OCI-M2 (cell line): ENCODE data around the gene GDA.

Experiments used
- DNase-seq: peaks from one replicate; lab custom pipeline; 2025; ENCODE audit not compliant: unreplicated experiment; lab: John Stamatoyannopoulos, UW

GDA gene

DNA sequence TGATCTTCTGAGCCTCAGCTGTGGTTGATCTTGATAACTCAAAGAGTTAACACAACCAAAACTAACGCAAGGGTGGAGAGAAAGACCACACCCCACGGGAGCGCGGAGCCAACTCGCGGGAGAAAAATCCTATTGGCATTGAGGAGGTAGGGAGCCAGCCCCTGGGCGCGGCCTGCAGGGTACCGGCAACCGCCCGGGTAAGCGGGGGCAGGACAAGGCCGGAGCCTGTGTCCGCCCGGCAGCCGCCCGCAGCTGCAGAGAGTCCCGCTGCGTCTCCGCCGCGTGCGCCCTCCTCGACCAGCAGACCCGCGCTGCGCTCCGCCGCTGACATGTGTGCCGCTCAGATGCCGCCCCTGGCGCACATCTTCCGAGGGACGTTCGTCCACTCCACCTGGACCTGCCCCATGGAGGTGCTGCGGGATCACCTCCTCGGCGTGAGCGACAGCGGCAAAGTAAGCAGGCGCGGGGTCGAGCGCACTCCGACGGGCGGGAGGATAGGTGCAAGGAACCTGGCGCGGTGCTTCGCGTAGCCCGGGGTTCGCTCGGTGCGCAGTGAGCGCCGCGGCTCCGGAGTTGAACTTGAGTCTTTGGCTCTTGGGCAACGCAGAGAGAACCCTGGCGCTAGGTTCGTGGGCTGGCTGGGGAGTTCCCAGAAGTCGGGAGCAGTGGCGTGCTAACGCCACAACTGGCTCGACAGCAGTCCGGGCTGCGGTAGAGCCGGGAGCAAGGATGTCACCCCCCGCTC is at the start of gene GDA:
Gene GDA, plus strand, starts transcription at position 210 of the 745 bp plus-strand sequence. Its CDS starts 120 bp downstream, at position 330.
- DNase-seq, result no peak

DNA sequence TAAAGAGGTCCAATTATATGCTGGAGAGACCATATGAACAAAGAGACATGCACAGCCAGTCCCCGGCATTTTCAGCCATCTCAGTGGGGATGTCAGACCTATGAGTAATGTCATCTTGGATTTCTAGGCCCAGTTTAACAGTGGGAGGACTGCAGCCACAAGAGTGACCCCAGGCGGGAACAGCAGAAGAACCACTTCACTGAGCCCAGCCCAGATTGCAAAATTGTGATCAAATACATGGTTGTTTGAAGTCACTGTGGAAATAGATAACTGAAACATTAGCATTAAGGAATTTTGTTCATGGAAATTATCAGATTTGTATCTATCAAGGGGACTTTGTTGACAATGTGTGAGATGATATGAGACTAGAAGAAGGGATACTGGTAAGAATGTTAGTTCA is 46.7 kb upstream of the GDA start:
- no peak for DNase-seq

DNA sequence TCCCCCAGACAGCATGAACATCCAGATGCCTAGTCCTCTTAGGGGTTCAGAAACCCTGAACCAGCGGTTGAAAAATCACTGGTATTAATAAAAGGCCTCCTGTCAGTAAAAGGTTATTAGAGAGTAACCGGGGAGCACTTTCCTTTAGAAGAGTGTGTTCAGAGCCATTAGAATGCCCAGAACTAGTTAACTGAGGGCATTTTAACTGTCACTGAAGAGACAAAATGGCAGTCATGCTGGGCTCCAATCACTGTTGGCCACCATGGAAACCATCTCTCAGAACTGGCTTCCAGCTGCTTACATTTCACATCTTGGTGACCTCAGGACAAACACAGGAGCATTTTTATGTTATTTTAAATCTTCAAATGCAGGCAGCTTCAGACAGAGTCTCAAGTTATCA is 36.2 kb upstream of the GDA start:
- DNase-seq, result no peak

DNA sequence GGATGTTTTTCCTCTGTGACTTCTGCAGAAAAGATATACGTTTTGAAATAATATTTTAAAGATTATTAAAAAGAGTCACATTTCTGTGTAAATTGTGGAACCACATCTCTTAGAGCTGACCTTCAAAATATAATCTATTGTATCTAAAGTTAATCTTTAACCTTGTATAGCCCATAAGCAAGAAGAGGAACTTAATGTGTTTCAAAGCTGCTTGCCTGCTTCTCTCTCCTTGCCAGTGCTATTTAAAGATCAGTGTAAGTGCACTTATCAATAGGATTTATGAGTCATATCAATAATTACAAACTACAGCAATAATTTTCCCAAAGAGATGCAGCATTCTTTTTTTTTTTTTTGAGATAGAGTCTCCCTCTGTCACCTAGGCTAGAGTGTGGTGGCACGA is 29.4 kb upstream of the GDA start:
- no peak for DNase-seq

DNA sequence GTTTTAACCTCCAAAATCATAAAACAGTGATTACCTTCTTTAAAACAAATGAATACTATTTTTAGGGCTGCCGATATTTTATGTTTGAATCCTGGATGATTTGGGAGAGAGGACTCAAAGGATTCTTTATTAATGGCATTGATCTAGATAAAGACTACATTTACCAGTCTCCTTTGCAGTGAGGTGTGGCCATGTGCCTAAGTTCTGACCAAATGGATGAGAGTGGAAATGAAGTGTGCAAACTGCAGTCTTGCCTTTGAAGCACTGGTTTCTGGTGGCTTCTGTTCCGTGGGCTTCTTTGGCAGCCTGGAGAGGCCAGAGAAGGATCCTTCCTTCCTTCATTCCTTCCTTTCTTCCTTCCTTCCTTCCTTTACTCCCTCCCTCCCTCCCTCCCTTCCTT is 24.3 kb upstream of the GDA start:
- DNase-seq, result no peak

DNA sequence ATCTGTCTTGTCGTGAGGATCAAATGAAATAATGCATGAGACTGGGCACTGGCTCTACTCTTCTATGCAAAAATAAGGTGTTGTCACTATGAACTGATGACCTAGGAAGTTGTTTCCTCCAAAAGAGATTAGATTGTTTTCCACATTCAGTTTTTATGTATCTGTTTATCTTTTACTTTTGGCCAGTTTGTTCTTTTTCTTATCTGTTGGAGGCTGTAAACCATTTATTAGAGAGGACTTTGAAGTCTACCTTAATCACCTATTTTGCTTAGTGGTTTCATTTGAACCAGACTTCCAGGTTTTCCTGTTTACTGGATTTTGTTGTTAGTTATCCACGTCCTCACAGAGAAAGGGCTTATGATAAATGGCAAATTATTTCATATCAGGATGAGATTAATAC is 21.5 kb upstream of the GDA start:
- DNase-seq, result no peak

DNA sequence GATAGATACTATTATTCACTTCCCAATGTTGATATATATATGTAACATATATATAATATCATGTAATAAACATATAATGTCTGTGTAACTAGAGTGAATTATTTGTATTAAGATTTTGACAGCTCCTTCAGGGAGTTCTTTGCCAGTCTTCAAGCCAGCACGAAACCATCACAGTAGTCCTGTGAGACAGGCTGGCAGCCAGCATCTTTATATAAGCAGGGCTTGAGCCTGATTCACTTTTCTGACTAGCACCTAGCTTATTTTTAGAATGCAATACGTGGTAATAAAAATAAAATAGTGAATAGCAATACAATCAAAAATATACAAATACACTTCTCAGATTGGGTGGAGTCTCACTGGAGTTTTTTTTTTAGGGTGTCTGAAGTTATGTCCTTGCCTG is 20.7 kb upstream of the GDA start:
- no peak for DNase-seq

DNA sequence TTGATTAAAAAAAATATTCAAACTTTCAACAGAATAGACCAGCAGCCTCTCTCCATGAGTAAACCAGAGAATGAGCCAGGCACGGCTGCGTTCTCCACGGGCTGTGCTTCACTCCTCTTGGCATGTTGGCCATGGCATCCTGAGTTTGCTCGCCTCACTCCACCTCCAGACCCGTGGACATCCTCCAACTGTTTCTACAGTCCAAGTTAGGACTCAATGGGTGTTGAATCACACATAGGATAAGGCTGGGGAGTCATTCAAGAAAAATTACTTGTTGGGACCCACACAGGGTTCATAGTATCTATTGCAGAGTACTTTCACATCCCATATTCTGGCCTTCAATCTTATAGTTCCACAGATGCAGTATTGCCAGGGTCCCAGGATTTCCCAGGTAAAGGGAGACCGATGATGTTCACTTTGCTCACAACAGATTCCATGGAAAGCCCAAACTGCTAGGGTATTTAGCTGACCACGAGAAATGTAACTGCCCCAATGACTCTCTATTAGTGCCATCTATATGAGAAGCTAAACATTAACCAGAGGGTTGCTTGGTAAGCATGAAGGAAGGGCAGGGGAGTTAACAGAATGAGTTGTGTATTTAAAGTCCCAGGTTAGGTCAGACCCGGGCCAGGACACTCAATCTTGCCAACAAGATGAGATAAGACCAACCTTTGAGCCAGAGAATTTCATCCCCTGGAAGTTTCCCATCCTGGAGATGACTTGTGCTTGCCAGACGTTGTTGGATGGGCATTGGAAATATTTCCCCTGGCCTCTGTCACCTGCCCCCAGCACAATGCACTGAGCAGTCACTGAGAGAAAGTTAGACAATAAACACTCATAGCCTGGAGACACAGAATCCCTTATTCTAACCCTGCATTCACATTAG is 19.7 kb upstream of the GDA start:
- DNase-seq, result no peak

DNA sequence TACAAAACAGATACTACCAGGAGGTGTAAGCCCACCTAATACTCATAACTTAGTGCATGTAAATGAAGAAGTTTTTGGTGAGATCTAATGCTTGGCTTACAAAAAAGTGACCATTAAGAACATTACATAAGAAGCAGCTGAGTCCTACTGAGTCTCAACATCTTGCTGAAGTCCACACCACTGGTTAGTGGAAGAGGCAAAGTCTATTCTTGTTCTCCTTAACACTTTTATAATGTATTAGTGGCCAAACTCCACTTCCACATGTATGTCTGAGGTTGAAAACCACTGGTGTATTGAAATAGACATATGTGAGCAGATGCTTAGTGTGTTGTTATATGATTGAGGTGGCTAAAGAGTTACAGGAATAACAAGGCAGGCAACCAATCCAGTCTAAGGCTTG is 18.9 kb upstream of the GDA start:
- DNase-seq, result no peak

DNA sequence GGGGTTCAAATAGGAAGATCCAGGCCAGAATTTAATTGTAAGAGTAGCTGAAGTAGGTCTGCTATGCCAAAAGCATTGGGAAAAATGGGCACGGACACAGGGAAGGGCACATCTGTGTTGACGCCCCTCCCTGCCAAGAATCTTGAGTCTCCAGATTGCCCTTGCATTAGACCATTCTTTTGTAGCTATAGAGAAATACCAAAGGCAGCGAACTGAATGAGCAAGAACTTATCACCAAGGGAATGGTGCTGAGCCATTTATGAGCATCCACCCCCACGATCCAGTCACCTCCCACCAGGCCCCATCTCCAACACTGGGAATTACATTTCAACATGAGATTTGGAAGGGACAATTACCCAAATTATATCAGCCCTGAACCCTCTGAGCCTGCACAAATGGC is 18.0 kb upstream of the GDA start:
- DNase-seq, result no peak

DNA sequence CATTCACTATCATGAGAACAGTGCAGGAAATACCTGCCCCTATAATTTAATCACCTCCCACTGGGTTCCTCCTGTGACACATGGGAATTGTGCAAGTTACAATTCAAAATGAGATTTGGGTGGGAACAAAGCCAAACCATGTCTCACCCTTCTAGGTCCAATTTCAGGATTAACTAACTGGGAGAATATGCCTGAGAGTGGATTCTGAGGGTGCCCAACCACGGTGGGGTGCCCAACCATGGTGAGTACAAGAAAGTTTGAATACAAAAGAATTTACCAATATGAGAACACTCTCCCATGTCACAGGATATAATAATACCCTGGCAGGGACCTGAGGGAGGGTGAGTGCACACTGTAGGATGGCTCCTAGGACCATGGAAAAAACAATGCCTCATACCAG is 17.2 kb upstream of the GDA start:
- no peak for DNase-seq

DNA sequence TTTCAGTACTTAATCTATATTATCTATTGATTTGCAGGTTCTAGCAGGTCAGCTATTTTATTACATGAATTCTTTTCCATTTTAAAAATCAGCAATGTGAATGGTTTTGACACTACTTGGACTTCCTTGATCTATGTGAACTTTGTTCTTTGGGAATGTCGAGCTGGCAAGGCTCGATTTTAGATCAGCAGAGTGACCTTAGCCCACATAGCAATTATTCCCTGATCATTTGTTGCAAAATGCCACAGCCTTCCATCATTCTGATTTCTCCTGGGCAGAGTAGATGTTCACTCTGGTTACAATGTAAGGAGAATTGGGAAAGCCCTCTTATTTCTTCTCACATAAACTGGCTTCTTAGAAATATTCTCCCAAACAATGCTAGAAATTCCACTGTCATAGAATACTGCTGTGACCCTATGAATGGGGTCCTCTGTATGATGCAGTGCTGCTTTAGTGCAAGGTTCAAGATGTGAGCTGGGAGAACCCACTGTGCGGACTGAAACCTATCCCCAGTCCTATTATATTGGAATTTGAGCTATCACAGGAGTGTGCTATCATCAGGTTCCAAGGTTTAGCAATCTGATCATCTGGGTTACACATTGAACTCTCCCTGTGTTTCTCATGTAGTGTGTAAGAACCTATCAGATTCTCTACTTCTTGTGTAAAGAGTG is 15.7 kb upstream of the GDA start:
- DNase-seq, result no peak

DNA sequence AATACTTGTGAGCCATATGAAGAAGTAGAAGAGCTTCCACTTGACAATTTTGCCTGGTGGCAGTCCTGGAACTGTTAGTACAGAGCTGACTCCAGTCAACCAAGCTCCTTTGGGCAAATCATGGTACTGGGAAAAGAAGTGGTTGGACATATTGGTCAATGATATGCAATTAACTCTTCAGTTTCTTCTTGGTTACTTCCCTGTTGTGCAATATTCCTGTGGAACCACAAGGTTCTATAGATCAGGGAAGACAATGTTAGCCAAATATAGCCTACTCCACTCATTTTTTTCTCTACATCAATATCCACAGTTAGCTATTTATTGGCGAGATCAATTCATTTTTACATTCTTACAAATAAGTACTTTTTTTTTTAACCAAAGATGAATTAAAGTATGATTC is 14.4 kb upstream of the GDA start:
- DNase-seq, result no peak

DNA sequence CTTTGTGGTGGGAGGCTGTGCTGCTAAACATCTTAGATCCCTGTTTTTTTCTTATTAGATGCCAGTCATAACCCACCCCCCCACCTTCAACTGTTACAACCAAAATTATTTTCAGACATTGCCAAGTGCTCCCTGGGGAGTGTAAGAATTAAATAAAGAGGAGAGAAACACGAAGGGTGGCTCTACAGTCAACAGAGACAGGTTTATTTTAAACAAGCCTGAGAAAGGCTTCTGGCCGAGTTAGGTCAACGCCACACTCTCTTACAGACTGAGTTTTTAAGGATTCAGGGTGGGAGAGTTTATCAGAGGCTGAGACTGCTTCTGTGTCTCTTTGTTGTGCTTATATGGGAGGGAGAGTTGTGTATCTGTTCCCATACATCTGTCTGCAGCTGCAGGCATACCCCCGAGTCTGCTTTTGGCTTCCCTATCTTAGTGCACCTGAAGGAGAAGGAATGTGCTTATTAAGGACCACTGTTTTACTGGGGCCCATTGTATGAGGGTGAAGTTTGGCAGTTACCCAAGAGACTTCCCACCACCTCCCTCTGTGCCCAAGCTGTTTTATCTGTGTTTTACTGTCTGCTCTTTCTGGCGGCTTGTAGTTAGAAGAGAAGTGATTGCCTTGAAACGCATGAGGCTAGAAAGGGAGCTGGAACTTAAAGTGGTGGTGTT is 11.4 kb upstream of the GDA start:
- no peak for DNase-seq

DNA sequence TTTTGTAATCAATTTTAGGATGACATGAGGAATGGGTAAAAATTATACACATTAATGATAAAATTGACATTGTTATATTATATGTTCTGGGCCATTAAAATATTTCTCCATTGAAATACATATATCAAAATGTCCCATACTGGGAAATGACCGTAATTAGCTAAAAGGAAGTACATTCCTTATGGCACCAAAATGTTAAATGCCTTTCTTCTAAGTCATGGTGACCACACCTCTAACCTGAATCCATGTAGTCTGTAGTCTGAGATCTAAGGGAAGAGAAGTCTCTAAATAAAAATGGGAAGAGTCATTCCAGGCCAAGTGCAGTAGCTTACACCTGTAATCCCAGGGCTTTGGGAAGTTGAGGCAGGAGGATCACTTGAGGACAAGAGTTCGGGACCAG is 10.0 kb upstream of the GDA start:
- DNase-seq, result no peak

DNA sequence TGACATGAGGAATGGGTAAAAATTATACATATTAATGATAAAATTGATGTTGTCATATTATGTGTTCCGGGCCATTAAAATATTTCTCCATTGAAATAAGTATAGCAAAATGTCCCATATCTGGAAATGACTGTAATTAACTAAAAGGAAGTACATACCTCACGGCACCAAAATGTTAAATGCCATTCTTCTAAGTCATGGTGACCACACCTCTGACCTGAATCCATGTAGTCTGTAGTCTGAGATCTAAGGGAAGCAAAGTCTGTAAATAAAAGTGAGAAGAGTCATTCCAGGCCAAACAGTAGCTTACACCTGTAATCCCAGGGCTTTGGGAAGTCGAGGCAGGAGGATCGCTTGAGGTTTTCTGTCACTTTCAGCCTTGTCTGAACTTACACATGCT is 8.7 kb upstream of the GDA start:
- DNase-seq, result no peak

DNA sequence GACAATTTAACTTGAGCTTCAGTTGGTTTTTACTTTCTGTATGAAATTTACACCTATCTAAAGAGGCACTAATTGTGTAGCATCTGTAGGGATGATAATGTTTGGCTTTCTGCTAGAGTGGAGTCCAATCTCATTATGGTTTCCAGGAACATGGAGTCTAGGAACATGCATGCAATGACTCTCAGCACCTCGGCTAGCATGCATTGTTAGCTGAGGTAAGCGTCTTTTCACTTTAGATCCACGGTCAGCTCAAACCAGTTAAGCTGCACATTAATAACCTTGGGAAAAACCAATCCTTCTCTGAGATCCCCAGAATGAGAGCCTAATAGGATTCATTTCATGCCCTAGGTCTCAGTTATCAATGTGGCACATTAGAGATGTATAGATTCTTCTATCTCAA is 7.8 kb upstream of the GDA start:
- DNase-seq, result no peak

DNA sequence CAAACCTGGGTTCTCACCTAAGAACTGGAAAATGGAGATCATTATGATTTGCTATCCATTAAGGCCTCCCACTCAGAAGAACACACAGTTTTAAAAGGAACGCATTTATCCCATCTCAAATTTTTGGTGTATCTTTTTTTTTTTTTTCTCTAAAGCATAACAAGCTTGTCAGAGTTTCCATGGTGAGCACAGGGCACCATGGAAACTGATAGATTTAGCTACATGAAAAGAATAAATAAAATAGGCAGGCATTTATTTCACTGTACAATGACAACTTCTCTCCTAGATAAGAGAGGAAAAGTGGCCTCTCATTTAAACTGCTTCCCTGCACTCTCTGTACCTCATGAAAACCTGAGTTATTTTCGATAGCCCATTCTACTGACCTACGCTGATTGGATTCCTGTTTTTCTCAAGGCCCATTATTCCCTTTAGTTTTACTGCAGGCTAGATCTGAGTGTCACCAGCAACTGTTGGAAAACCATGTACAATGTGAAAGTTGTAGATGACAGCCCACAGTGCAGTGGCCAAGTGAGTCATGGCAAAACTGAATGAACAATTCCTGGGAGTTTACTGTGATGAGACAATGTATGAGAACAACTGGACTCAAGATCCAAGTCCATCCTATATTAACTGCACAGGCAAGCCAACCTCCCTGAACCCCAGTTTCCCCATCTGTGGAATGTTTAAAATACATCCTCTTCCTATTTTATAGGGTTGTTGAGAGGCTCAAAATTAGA is 4.3 kb upstream of the GDA start:
- DNase-seq, result no peak

DNA sequence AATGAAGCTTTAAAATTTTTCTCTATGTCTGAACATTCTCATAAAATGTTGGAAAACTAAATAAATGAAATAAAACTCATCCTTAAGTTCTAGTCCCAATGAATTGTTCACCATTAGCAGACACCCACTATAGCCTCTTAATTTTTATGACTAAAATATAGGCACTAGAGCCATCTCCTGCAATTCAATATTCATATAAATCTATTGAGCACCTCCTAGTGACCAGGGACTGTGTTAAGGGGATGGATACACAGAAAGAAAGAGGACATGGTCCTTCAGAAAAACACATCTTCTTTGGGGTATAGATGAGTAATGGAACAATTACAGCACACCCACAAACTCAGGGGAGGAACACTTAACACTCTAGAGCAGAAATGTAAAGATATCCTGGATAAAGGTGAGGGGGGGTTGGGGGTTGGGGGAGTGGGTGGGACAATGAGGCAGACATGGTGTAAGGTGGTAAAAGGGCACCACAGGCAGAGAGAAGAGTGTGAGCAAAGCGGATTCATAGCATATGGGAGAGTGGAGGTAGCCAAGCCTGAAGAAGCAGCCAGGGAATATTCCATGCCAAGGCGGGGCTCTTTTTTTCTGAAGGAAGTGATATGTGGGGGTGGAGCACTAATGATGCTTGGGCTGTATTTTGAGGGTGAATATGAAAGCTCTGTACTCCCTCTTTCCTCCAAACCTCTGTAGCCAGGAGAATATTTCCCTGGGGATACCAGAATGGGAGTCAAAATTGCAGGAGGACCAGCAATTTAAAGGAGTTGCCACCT is 3.3 kb upstream of the GDA start:
- DNase-seq, result no peak

DNA sequence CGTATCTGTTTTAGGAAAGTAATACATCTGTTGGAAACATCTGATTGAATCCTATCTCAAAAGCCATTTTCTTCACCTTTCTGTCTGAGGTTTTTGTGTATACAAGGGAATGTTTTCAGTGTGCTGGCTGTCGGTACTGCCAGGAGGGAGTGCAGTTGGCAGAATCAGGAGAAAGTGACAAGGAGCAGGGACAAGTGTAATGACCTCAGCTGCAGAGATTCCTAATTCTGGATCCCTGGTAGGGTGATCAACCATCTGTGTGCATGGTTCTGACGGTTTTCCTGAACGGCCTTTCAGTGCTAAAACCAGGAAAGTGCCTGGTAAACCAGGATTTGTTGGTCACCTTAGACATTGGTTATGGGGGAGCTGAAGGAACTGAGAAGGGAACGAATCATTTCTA is 1.6 kb upstream of the GDA start:
- no peak for DNase-seq
